ENCODE measurements around the gene ZNF609.
A peak's percentile ranks its signal among the peaks of the same experiment; 100 is the strongest.
"Not testable (repeated sequence)": the region's sequence is repeated elsewhere in the genome, so short reads cannot be mapped to it uniquely, and the experiment has no call there.

Gene ZNF609

DNA sequence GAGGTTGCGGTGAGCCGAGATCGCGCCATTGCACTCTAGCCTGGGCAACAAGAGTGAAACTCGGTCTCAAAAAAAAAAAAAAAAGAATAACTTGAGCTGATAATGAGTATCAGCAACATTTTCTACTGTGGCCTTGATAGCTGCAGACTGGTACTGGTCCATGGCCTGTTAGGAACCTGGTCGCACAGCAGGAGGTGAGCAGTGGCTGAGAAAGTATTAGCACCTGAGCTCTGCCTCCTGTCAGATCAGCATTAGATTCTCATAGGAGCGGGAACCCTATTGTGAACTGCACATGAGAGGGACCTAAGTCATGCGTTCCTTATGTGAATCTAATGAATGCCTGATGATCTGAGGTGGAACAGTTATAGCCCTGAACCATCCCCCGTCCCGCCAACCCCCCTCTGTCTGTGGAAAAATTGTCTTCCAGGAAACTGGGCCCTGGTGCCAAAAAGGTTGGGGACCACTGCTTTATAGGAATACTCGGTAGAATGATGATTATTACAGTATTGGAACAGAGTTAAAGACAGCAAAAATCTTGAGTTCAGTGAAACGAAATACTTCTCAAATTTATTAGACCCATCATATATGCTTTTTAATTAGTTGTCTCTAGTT lies 126.0 kb downstream of the ZNF609 start:
- no peak overlapping the region for H3K27ac ChIP-seq
- TF ChIP-seq, protein P1, sequence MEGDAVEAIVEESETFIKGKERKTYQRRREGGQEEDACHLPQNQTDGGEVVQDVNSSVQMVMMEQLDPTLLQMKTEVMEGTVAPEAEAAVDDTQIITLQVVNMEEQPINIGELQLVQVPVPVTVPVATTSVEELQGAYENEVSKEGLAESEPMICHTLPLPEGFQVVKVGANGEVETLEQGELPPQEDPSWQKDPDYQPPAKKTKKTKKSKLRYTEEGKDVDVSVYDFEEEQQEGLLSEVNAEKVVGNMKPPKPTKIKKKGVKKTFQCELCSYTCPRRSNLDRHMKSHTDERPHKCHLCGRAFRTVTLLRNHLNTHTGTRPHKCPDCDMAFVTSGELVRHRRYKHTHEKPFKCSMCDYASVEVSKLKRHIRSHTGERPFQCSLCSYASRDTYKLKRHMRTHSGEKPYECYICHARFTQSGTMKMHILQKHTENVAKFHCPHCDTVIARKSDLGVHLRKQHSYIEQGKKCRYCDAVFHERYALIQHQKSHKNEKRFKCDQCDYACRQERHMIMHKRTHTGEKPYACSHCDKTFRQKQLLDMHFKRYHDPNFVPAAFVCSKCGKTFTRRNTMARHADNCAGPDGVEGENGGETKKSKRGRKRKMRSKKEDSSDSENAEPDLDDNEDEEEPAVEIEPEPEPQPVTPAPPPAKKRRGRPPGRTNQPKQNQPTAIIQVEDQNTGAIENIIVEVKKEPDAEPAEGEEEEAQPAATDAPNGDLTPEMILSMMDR (IDR thresholded peaks at IDR 0.05) = no peak
- H3K4me1 ChIP-seq (ENCODE audit: control insufficient read depth in 1 of 2, insufficient read depth in 1 of 2, low read depth in 1 of 2, low read length in 1 of 2) = peaks cover 6 to 12% of the 10 kb centered on the region in 2 experiments
- no peak overlapping the region for H3K4me3 ChIP-seq (ENCODE audit: low read depth in 1 of 2, low read length in 1 of 2)
- H3K36me3 ChIP-seq = no peaks in the 10 kb centered on the region
- H3K9me3 ChIP-seq = no peaks in the 10 kb centered on the region
- no peaks in the 10 kb centered on the region for H3K27me3 ChIP-seq

- H3K4me1 ChIP-seq (ENCODE audit: control insufficient read depth in 1 of 2, insufficient read depth in 1 of 2, low read depth in 1 of 2, low read length in 1 of 2) = peaks cover 6 to 12% of the 10 kb centered on the region in 2 experiments
- H3K36me3 ChIP-seq = no peaks in the 10 kb centered on the region
- H3K27ac ChIP-seq = no peak overlapping the region
- TF ChIP-seq, protein P1 (IDR thresholded peaks at IDR 0.05) = no peak
- H3K27me3 ChIP-seq = no peaks in the 10 kb centered on the region
- no peaks in the 10 kb centered on the region for H3K9me3 ChIP-seq
- no peak overlapping the region for H3K4me3 ChIP-seq (ENCODE audit: low read depth in 1 of 2, low read length in 1 of 2)
These were observed 126.6 kb downstream of the ZNF609 start for GRCh38 chr15:64586984-64587383.

DNA sequence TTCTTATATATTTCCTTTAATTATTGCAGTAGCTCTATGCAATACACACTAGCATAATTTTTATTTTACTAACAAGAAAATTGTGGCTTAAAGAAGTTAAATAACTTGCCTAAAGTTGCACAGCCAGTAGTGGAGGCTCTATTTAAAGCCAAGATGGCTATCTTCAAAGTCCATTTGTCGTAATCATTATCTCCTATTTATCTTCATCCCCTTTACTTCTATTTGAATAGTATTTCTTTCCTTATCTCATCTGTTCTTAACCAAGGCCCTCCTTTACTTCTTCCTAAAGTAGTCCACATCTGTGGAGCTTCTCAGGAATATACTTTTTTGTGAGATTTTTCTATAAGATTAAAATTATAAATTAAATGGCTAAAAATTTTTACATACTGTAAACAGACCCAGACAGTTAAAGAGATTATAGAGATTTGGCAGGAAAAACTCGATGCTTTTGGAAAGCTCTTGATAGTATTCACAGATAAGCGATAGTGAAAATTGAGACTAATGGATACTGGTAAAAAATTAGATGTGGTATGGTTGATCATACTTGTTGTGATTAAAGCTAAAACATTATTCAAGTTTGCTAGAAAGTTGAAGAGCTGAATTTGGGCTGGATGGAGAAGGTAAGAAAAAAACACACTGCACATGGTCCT lies 129.2 kb downstream of the ZNF609 start:
- Histone ChIP-seq H3K4me3 (ENCODE audit: low read depth in 1 of 2, low read length in 1 of 2) (no peak overlapping the region), H3K36me3 (no peaks in the 10 kb centered on the region), H3K27ac (no peak overlapping the region), H3K9me3 (no peaks in the 10 kb centered on the region), H3K27me3 (no peaks in the 10 kb centered on the region), H3K4me1 (ENCODE audit: control insufficient read depth in 1 of 2, insufficient read depth in 1 of 2, low read depth in 1 of 2, low read length in 1 of 2) (peaks cover 0 to 5% of the 10 kb centered on the region in 2 experiments)
- TF ChIP-seq, protein P1 (IDR thresholded peaks at IDR 0.05) = no peak

GRCh38 chr15:64592845-64593244 lies 132.5 kb downstream of the ZNF609 start:
- H3K4me3 ChIP-seq (ENCODE audit: low read depth in 1 of 2, low read length in 1 of 2); H3K36me3 ChIP-seq; H3K27ac ChIP-seq; H3K27me3 ChIP-seq; H3K9me3 ChIP-seq: not testable (repeated sequence)
- H3K4me1 ChIP-seq (ENCODE audit: control insufficient read depth in 1 of 2, insufficient read depth in 1 of 2, low read depth in 1 of 2, low read length in 1 of 2) = peaks cover 0 to 14% of the 10 kb centered on the region in 2 experiments

DNA sequence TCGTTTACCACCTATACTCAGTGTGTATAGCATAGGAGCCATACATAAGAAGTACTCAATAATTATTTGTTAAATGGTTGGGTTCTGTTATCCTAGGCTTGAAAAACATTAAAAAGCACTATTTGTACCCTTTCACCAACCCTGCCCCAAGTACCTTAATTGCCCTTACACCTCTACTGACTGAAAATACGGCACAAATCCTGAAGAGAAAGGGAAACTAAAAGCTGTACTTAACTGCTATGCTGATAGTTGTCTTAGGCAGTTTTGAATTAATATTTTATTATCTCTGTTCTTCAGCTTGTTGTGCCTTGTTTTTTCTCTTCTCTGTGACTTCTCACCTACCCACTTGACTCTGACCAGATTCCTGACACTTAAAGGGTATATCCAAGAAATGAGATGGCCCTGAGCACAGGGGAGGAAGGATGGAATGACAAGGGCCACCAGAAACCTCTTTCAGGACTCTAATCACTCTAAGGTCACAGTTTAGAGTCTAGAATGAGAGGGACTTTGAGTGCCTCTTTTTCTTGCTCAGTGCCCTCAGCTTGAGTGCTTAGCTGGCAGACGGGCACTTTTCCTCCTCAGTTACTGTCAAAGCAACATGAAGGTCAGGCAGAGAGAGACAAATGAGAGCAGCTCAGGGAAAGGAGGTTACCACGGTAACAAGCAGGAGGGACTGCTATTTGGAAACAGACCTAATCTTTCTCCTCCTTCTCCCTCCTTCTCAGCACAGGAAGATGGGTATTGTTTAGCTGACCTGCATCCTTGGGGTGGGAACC lies 136.5 kb downstream of the ZNF609 start:
- TF ChIP-seq, protein P1 (IDR thresholded peaks at IDR 0.05) = no peak
- no peaks in the 10 kb centered on the region for H3K9me3 ChIP-seq
- H3K27ac ChIP-seq = peak overlapping the region; percentile 10
- H3K4me3 ChIP-seq (ENCODE audit: low read depth in 1 of 2, low read length in 1 of 2) = no peak overlapping the region
- no peaks in the 10 kb centered on the region for H3K36me3 ChIP-seq
- H3K27me3 ChIP-seq = no peaks in the 10 kb centered on the region
- peaks cover 0 to 14% of the 10 kb centered on the region in 2 experiments for H3K4me1 ChIP-seq (ENCODE audit: control insufficient read depth in 1 of 2, insufficient read depth in 1 of 2, low read depth in 1 of 2, low read length in 1 of 2)

DNA sequence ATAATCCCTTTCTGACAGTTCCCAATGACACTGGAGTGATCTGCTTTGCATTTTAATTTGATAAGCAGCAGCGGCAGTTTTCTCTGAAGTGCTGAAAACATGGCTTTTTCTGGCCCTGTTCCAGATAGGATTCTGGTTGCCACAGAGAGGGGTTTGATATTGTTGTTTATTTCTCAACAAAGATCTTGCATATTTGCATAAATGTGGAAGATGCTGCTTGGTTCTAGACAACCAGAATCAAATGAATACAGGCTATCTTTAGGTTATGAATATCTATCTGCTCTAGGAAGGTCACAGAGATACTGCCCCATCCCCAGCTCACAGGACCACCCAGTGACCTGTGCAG lies 137.1 kb downstream of the ZNF609 start:
- peaks cover 0 to 14% of the 10 kb centered on the region in 2 experiments for H3K4me1 ChIP-seq (ENCODE audit: control insufficient read depth in 1 of 2, insufficient read depth in 1 of 2, low read depth in 1 of 2, low read length in 1 of 2)
- H3K27ac ChIP-seq = no peak overlapping the region
- no peaks in the 10 kb centered on the region for H3K9me3 ChIP-seq
- H3K36me3 ChIP-seq = no peaks in the 10 kb centered on the region
- TF ChIP-seq, protein P1 (IDR thresholded peaks at IDR 0.05) = no peak
- no peaks in the 10 kb centered on the region for H3K27me3 ChIP-seq
- no peak overlapping the region for H3K4me3 ChIP-seq (ENCODE audit: low read depth in 1 of 2, low read length in 1 of 2)
